Hematopoietic multipotent progenitor cell treated with erythropoietin and hydrocortisone succinate and interleukin-3 and kit ligand, for 15 days (in vitro differentiated cells): ENCODE results near the gene POC1A.

ENCODE experiments used
- DNase-seq: peaks from one replicate; pipeline ENCODE4 v3.0.0-alpha.2; 2015; ENCODE audit warnings: low spot score

POC1A gene

DNA sequence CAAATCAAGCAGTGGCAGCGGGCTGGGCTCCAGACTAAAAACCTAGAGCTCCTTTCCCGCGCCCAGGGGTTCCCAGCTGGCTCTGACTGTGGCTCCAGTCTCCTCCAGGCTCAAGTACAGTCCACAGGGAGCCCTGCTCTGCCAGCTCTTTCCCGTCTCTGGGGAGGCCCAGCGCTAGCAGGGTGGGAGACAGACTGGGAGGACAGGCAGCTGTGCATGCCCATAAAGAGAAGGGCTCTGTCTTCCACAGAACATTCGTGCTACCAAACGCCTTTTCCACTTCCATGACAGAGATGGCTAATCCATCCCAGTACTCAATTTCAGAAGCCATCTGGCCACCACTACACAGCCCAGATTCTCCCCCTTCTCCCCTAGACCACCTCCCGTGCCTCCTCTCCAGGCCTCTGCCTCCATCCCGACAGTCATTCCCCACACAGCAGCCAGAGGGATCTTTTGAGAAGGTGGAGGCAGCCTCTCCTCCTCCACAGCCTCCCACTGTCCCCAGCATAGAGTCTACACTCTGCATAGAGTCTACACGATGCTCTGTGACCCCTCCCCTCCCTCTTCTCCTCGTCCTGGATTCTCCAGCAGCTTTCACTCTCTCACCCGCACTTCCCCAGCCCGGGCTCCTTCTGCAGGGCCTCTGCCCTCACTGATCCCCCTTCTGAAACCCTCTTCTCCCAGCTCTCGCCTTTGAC is 91.0 kb downstream of the POC1A start:
- no peak for DNase-seq

DNA sequence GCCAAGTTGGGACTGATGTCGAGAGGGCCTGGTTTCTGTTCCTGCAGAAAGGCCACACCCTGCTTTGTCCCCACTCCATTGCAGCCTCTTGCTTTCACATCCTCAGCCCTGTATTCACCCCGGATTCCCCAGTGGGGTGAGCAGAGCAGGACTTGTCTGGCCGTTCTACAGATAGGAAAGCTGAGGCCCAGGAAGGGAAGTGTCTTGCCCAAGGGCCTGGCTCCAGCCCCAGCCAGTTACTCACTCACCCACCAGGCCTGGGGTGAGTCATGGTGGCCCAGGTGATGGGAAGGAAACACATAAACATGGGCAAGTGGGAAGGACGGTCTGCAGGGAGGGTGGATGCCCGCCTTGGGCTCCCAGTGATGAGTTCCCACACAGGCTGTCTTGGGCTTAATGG is 91.7 kb downstream of the POC1A start:
- no peak for DNase-seq

DNA sequence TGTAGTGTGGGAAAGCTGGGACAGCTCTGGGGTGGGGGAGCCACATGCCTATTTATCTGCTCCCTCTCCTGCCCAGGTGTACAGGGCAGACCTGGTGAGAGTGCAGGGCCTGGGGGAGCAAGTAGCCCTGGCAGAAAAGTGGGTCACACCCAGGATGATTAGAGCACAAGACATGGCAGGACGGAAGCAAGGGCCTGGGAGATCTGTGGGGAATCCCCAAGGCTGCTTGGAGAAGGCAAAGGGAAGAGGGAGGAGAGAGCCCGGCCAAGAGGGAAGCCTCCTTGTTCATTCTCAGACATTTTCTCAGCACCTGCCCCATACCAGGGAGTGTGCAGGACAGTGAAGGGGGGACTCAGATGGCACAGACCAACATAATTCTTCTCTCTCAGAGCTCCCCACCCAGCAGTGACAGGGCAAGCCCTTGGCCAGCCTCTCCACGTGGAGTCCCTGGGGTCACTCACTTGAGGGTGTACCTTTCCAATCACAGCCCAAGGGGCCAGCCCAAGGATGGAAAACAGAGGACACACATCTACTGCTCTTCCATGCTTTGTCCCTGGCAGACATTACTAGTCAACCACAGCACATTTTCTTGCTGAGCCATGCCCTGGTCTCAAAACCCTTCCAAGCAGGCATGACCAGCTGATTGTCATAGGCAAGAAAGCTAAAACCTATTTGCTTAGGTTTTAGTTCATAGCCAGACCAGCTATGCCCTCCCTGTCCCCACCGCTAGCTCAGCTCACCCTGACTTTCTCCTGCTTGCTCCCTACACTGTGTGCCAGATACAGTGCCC is 92.9 kb downstream of the POC1A start:
- DNase-seq, result no peak

DNA sequence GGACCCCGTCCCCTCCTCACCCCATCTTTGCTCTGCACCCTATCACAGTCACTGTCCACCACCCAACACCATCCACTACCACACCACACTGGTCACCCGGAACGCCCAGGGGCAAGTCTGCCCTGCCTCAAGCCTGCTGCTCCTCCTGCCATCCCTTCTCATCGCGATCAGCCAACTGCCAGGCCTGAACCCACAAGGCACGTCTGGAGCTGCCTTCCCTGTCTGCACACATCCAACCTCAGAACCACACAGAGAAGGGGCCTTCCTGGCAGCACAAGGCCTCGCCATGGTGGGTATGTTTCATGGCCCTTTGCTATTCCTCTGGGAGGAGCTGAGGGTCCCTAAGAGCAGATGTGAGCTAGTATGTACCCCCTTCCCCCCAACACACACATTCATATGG is 94.4 kb downstream of the POC1A start:
- DNase-seq, result no peak

DNA sequence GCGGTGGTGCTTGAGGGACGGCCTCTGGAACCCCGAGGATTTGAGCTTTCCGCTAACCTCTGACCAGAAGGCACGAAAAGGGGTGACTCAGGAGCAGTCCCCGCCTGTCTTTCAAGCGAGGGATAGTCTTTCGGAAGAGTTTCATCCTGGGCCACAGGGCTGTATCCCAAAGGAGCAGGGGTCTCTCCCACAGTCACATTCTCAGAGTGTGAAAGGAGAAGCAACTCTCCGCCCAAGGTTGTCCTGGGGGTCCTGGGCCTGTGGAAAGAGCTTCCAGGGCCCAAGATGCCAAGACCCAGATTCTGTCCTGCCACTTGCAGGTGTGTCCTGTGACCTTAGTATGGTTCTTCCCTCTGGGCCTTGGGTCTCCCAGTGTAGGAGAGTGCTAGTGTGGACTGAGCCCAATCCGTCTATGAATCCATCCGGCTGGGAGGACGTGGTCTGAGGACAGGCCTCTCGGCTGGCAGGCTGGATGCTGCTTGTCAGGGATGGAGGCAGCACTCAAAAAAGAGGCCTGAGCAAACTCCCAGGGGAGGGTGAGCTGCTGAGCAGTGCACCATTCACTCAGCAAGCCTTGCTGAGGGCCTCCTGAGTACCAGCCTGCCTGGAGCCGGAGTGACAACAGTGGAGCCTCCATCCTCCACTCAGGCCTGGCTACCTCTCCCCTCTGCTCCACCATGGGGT is 96.3 kb downstream of the POC1A start:
- no peak for DNase-seq

DNA sequence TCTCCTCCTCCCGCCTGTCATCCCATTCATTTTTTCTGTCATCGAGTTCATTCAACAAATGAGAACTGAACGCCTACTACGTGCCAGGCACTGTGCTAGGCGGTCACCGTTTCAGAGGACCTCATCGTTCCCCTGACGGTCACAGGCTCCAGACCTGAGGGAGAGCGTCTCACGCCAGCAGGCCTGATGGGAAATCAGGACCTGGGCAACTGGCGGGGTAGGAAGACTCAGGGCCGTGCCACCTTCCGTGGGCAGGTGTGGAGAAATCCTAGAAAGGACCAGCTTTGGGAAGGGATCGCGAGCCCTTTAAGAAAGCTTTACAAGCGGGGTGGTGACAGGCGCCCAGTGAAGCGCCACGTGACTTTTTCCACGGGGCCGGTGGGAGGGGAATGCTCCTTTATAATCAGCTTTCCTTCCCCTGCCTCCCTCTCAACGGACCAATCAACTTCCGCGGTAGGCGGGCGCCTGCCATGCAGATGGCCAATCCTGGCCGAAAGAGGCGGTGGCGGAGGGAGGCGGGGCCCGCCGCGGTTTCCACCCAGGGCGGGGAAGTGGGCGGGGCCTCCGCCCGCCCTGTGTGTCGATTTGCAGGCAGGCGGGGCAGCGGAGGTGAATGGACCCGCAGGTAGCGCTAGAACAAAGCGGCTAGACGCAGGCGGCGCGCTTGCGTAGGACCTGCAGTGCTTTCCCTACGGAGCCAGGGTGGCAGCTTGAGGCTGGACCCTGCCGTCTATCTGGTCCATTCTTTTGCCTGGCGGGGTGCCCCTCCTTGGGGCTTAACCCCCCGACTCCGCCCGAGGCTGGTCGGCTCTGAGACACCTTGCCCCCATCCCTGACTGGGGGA is 97.0 kb downstream of the POC1A start:
- DNase-seq, result peak; percentile 99

DNA sequence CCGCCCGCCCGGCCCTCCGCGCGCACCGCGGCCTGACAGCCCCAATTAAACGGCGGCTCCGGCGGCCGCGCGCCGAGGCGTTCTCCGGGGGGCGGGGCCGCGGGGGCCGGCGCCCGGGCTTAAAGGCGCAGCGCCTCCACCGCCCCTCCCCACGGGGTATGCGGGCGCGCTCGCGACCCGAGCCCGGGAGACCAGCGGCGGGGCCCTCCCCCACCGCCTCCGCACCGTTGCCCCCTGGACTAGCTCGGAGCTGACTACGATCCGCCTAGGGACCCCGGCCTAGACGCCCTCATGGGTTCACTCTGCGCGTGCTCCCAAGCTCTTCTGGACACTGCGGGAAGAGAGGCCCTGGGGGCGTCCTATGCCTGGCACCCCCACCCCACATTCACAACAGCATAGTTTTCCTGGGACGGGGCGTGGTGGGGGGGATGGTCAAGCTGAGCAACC is 97.7 kb downstream of the POC1A start, which contains the start of gene DUSP7:
Gene DUSP7, minus strand, starts transcription at position 51 of the 447 bp plus-strand sequence. CDS start 205 bp downstream, outside the sequence.
- DNase-seq, result peak; percentile 69

DNA sequence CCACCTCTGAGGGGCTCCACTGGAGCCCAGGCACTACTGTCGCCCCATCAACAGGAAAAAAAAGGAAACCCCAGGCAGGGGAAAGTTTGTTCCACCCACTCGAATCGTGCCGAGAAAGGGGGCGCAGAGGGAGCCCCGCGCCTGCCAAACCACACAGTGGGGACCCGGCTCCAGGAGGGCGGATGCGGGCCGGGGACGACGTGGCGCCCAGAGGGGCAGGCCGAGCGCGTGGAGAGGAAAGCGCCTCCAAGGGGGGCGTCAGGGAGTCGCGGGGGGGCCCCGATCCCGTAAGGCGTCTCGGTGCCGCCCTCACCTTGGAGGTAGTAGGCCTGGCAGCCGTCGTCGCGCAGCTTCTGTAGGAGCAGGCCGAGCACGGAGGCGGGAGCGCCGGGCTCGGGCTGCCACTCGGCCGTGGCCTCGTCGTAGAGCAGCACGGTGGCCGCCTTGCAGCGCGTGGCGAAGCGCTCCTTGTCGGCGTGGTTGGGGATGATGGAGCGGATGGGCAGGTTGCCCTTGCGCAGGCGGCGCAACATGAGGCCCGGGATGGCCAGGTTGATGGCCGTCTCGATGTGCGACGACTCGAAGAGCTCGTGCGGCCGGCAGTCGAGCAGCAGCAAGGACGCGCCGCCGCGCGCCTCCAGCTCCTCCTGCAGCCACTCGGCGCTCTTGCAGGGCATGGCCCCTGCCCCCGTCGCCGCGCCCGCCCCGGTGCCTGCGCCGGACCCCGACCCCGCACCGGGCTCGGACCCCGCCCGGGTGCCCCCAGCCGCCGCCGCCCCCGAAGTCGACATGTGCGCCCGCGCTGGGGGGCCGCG is 98.5 kb downstream of the POC1A start:
- peak; percentile 35 for DNase-seq

DNA sequence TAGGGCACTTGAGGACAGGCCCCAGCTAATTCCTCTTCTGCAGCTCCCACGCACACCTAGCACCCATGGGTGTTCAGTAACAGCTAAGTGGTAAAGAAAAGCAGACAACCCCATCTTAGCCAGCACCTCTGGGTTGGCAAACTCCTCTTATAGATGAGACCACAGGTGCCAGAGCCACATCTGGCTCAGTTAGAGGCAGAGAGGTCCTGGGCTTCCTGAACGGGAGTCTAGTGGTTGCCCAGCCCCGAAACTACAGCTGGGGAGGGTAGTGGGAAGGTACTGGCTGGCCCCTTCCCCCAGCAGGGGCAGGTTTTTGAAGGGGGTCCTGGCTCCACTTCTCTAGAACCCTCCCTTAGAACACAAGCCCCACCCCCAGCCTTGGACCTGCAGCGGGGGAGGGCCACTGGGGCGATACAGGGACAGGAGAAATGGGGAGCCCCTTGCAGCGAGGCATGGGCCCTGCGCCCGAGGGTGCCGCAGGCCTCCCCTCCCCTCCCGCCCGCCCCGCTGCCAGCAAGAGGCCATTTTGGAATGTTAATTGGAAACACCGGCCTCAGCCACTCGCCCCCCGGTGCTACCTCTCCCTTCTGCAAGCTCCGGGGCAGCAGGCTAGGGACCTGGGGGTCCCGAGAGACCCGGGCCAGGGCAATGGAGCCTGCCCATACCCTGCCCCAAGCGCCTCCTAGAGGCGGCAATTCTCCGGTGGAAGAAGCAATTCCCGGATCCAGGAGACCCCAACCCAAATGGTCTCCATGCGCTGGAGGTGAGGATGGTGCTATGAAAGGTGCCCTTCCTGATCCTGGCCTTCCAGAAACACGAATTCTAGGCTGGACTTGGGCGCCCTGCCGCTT is 99.3 kb downstream of the POC1A start:
- DNase-seq, result no peak

DNA sequence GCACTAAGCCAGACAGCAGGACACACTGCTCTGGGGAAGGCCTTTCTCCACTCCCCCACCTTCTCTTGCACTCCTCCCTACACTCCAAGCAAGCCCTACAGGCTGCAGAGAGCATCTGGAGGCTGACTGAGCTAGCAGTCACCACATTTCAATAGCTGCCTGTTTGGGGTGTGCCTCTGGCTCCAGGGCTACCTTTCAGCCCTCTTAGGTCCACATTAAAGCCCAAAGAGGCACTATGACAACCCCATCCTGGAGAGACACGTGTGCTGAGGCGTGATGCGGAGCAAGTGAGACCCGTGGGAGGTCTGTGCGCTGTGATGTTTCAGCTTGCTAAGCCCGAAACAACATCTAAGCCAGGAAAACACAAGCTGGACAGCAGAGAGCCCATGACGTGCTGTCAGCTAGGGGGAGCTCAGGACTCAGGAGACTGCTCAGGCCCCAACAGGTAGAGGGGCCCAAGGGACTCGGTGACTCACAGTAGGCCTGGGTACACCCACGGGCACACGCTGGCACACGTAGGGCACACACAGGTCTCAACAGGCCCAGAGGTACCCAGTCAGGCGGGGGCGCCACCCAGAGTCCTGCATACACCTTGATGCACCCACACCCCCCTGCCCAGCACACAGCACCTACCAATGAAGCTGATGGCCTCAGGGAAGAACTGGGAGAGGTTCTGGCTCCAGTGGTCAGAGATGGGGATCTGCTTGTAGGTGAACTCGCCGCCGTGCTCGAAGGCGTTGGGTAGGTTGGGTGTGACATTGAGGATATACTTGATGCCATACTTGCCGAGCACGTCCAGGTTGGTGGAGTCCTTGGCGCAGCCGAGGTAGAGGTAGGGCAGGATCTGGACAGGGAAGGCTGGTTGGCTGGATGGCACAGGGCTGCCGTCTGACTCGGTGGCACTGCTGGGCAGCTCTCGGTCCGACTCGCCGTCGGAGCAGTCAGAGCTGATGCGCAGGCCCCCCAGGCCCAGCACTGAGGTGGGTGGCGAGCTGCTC is 100.6 kb downstream of the POC1A start:
- DNase-seq, result no peak

DNA sequence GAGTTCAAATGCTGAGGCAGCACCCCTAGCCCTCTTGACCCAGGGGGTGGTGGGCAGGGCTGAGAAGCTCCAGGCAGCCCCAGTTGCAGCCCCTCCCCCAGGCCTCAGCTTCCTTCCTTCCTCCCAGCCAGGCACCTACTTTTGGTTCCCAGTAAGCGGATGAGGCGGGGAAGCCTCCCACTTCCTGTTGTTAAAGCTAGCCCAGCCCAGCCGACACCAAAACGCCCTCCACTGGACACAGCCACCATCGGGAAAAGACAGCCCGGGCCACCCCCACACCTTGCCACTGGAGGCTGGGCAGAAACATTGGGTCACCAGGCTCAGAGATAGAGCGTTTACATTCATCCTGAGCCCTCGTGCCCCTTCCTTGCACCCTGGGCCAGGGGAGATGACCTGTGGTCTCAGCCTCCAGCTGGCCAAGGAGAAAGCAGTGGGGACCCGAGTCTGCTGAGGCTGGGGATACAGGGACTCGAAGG is 101.4 kb downstream of the POC1A start:
- no peak for DNase-seq

DNA sequence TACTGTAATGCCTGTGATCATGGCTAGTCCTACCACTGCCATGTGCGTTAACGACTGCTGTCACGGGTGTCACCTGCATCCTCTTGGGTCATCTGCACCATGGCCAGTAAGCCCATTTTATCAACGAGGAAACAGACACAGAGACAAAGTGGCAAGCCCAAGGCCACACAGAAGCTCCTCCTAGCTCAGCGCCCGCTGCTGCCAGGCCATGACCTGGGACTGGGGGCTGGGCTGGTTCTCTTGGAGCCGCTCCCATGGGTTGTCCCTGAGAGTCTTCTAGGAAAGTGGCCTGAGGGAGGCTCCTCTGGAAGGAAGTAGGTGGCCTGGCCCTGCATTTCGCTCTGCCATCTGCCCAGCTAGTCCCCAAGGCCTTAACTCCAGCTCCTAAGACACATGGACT is 102.8 kb downstream of the POC1A start:
- DNase-seq, result no peak

DNA sequence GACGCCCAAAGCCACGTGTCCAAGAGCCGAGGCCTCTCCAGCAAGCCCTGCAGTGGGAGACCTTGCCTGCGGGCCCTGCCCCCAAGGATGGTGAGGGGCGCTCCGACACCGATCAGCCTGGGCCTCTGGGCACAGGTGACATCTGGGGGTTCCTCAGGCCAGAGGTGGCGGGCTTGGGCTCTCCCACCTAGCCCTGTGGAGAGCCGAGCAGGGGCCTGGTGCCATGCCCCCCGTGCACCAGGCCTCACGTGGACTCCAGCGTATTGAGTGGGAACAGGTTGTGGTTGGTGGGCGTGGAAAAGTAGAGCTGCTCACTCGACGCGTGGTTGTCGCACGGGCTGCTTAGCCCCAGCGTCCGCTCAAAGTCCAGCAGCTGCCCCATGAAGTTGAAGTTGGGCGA is 103.7 kb downstream of the POC1A start:
- no peak for DNase-seq

DNA sequence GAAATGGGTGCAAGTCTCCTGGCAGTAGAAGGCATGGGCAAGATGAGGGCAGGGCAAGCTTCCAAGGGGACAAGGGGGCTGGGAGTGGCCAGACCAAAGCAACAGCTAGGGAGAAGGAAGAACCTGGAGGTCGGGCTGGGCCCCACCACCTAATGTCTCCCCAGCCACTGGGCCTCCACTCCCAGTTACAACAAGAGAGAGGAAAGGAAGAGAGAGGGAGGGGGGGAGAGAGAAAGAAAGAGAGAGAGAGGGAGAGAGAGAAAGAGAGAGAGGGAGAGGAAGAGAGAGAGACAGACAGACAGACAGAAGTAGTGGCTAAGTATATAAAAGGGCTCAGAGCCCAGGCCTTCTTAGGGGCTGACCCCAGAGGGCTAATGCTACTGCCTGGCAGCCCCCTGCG is 104.7 kb downstream of the POC1A start:
- DNase-seq, result no peak

DNA sequence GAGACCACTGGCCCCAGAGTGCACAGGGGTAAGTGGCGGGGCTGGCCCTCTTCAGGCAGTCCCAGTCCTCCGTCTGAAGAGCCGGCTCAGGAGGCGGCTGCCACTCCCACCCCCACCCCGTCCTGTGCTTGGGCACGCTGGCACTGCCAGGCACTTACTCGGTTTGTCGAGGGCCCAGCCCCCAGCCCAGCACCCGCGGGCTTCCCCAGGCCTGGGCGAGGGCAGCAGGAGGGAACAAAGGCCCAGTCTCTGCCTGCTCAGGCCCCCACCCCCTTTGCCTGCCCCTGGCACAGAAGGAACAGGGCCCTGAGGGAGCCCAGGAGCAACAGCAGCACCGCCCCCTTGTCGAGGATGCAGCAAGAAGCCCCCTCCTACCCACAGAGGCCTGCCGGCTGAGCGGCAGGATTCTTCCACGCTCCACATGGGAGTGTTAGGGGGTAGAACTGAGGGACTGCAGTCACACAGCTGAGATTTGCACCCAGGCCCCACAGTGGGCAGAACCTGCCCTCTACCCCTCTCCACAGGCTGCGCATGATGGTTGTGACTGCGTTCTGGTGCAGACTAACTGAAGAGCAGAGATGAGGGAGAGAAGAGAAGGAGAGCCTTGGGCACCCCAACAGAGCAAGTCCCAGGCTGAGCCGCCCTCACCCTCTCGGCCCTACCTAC is 106.8 kb downstream of the POC1A start:
- no peak for DNase-seq

DNA sequence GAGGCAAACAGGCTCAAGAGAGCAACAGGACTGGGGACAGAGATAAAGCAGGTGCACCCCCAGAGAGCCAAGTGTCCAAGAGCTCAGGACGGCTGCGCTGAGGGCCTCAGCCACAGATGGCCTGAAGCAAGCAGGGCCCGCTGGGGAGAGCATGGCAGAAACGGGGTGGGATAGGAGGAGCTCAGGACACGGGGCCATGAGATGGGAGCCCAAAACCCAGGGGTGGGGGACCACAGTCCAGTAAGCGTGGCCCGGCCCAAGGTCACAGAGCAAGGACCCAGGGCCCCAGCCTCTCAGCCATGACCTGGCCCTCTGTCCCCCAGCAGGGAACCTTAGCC is 107.4 kb downstream of the POC1A start:
- no peak for DNase-seq

DNA sequence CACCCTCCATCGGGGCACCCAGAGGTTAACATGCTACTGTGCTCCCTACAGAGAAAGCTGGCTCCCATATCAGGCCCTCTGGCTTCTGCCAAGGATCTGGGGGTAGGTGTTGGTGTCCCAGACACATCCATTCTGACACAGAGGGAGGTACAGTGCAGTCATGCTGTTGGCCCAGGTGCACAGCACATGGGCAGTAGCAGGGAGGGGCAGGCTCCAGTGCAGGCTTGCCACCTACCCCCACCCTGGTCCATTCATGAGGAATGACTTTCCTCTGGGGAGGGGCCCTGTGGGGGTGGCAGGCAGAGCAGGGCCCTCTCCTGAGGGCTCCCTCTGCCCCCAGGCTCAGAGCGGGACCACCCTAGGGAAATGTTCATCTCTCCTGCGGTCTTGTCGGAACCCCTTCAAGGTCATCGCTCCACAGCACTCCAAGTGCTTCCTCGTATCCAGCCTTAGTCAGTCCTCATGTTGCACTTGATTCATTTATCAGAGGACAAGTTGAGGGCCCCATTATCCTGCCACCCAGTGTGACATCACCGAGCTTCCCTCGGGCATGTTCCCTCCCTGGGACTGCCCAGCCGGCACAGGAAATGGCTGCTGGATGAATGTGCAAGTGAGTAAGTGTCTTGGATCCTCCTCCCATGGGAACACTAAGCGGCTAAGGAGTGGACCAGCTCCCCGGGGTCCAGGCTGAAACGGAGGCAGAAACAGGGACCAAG is 107.9 kb downstream of the POC1A start:
- DNase-seq, result no peak
